GOT3 (cell line): Measurements from ENCODE around the gene BTD.

Experiments used
- DNase-seq: peaks from one replicate; lab custom pipeline; 2025; ENCODE audit warnings: mixed read lengths; lab: John Stamatoyannopoulos, UW

Gene BTD

DNA sequence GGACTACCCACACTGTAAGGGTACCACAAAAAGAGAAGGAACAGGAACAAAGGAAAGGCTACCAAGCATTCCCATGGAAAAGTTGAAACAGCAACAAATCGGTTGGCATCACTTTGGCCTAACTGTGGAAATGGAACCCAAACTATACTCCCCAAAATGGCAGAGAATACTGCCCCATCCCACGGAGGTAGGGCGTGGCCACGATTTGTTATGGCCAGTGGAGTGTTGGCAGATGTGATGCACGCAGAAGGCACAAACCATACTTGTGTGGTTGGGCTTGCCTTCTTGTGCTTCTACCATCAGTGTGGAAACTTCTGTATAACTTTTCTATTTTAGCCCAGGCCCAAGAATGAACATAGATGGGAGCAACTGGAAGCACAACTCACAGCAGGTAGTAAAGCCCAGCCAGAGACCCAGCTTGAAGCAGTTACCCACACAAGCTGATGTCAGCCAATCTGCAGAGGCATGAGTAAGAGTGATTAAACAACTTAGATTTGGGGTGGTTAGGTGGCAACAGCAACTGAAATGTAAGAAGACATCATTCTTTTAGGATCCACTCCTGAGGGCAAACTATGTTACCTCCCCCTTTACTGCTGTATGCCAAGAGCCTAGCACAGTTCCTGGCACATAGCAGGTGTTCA, 64.1 kb downstream of the BTD start:
- no peak for DNase-seq

DNA sequence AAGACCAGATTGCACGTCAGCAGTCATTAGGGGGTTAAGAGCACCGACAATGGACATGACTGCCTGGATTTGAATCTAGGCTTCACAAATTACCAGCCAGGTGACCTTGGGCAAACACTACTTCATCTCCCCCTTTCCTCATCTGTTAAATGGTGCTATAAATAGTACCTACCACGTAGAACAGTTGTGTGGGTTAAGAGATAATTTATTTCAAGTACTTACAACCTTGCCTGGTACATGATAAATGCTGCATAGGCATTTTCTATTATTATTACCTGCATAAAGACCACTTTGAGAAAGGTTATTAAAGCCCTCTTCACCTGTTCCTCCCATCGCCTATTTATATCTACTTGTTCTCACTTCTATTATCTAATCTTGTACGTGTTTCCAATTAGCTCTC, 64.7 kb downstream of the BTD start:
- DNase-seq = no peak

DNA sequence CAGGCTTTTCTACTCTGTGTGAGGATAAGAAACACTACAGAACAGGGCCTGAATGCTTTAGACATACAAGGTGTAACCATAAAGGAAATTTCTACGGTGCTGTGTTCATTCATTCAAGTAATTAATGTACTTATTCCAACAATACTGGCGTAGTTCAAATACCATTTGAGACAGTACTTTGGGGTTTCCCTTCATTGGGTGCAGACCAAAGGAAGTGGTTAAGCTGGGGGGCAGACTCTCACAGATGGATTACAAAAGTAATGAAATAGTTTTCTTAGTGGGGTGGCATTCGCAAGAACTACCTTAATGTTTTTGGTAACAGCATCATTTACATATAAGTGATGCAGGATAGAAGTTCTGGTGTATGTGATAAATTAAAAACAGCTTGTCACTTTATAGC, 65.9 kb downstream of the BTD start:
- no peak for DNase-seq

DNA sequence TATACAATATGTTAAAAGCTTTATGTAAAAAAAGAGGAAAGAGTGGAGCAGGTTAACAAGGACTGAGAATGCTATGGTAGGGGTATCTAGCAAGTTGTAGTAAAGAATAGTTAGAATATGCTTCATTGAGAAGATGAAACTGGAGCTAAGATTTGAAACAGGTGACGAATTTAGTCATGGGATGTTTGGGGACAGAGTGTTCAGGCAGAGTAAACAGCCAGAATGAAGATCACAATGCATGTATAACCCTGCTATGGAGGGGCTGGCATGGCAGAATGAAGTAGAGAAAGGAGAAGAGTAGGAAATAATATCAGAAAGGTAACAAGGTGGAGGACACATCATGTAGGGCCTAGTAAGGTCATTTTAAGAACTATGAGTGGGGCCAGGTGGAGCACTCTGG, 72.0 kb downstream of the BTD start:
- DNase-seq = no peak

DNA sequence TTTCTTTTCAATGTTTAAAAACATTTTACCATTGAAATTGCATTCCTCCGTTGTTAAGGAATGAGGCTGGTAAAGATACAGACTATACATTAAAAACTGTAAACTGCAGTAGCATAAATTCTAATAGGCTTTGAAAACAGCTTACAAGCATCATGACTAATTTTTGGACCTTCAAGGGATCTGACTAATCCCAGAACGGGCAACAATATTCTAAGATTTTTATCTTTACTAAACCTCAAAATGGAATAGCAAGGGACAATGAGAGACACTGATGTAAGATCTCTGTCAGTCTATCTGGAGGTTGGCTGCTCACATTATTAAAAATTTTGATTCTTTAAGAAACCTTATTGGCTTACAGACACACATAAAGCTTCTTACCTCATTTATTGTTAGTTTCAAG, 74.7 kb downstream of the BTD start:
- DNase-seq = no peak

- DNase-seq = no peak
Measured at GRCh38 chr3:15679306-15679705, 77.8 kb downstream of the BTD start.

DNA sequence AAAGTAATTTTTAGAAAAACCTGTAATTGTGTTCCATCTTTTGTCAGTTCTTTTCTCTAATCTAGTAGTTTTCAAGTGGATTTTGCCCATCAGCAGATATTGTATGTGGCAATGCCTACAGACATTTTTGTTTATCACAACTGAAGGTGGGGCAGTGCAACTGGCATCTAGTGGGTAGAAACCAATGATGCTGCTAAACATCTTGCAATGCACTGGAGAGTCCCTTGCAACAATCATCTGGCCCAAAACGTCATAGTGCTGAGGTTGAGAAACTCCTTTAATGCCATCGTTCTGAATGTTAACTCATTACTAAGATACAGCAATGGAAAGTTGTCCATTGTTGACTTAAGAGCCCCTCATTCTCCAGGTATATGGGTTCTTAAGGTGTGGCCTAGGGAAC, 80.1 kb downstream of the BTD start:
- DNase-seq = no peak

- no peak for DNase-seq
Measured at GRCh38 chr3:15682561-15683185, 81.1 kb downstream of the BTD start.

DNA sequence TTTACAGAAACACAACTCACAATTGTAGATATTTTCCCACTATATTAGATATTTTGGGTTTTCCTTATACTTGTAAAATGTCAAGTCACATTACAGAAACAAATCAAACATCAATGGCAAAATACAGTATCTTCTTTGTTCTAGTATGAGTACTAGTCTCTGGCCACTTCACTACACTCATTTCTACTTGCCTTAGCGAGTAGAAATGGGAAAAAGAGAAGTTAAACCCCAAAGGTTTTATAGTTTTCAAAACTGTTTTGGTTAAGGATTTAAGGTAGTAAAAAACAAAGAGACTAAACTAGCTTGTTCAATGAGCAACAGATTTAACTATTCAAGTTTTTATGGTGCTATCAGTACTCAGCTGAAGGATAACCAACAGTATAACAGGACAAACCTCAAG, 81.7 kb downstream of the BTD start:
- DNase-seq = no peak

DNA sequence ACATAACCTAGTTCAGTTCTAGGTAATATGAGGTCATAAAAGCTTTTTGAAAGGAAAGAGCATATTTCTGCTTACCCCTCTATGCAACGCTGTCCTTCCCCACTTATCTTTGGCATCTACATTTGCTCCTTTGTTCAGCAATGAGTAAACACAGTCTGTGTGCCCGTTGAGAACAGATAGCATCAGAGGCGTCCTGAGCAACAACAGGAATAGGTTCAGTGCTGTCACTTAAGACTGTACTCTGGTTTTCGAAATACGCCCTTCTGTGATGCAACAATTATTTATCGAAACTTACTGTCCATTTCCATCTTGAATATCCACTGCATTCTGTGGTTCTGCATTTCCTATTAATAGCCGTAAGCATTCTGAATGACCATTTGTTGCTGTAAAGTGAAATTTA, 84.4 kb downstream of the BTD start:
- no peak for DNase-seq

GRCh38 chr3:15690230-15690629, 88.7 kb downstream of the BTD start:
- DNase-seq = no peak

GRCh38 chr3:15690748-15691147, 89.2 kb downstream of the BTD start:
- DNase-seq = no peak

GRCh38 chr3:15693355-15693754, 91.8 kb downstream of the BTD start:
- no peak for DNase-seq

DNA sequence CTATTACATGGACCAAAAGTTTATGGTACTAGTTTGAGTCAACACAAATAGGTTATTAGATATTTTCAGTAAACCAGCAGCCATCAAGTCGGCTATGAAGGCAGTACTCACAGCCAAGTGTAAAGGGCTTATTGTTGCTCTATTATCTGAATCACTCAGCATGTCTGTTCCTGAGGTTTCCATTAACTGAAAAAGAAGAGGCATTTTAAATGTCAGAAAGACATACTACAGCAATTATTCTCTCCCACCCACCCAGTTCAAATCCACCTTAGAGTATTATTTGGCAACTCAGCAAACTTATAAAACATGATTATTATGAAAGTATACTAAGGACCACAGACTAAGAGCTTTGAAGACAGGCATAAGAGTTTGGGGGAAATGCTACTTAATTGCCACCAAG, 93.1 kb downstream of the BTD start:
- no peak for DNase-seq
